ENCODE measurements around the gene SLC30A3. TPM values are rescaled to one million over a fixed set of nuclear protein-coding genes. Genes with fewer than 3 reads are reported as not detected.
A peak's percentile ranks its signal among the peaks of the same experiment; 100 is the strongest.

The SLC30A3 gene
- total and polyA plus RNA-seq, 10 of the 15 experiments (the other 5 are each of a cell fraction or from before 2014, with no cell fraction given) = 0.23 TPM; not detected in 9

DNA sequence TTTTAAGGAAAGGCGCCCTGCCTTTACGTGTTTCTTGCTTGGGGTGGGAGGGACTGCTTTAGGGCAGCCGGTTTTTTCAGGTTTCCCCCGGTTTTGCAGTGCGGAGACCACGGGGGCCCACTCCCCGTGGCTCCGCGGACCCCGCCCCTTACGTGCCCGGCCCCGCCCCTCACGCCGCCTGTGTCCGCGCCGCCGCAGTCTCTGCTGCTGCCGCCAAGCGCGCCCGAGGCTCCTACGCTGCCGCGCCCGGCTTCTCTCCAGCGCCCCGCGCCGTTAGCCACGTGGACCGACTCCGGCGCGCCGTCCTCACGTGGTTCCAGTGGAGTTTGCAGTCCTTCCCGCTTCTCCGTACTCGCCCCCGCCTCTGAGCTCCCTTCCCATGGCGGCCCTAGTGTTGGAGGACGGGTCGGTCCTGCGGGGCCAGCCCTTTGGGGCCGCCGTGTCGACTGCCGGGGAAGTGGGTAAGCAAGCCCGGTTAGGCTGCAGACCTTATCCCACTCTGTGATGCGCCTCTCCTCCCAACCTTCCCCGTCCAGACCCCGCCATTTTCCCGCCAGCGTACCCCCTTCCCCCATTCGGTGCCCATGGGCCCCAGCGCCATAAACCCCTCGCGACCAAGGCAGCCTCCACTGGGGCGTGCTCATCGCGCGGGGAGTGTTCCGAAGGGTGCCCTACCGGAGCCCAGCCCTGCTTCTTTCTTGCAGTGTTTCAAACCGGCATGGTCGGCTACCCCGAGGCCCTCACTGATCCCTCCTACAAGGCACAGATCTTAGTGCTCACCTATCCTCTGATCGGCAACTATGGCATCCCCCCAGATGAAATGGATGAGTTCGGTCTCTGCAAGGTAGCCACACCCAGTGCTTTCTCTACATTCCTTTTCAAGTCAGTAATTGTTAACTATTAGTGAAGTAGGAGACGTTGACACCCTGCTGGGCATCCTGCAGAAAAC, 45.4 kb downstream of the SLC30A3 start, which contains the start of gene CAD (continued):
- TF ChIP-seq ZNF622 (IDR thresholded peaks at IDR 0.05) = no peak
- peak; percentile 17; the same call in 1 of the 2 replicates for TF ChIP-seq ZBED1 (IDR thresholded peaks at IDR 0.05; ENCODE audit: borderline replicate concordance)
- no peak for TF ChIP-seq EZH2 (IDR thresholded peaks at IDR 0.05; ENCODE audit: borderline replicate concordance, control insufficient read depth, low read depth, low read length)
- TF ChIP-seq ASH2L (IDR thresholded peaks at IDR 0.05; ENCODE audit: borderline replicate concordance, low read depth) = no peak
- peak; percentile 87 for TF ChIP-seq POLR2AphosphoS2 (IDR thresholded peaks at IDR 0.05; ENCODE audit: low read depth, low read length)
- peak; percentile 81 for TF ChIP-seq YY1 (IDR thresholded peaks at IDR 0.05; ENCODE audit: low read depth, low read length)
- no peak for TF ChIP-seq TCF12 (IDR thresholded peaks at IDR 0.05; ENCODE audit: low read depth, low read length)
- TF ChIP-seq HDGF (IDR thresholded peaks at IDR 0.05) = peak; percentile 34; the same call in 1 of the 2 replicates
- TF ChIP-seq CBX3 (IDR thresholded peaks at IDR 0.05; ENCODE audit: borderline replicate concordance, low read depth) = no peak
- TF ChIP-seq BHLHE40 (IDR thresholded peaks at IDR 0.05; ENCODE audit: borderline replicate concordance in 1 of 2, low read depth in 2 of 2, low read length in 1 of 2) = peak; percentile 40 to 83; a peak in 3 of 4 replicates
- TF ChIP-seq TCF3 (IDR thresholded peaks at IDR 0.05; ENCODE audit: borderline replicate concordance, insufficient read depth, low read depth, low read length) = no peak
- TF ChIP-seq IKZF2 (IDR thresholded peaks at IDR 0.05) = no peak
- peak; percentile 62 for TF ChIP-seq BCL3 (IDR thresholded peaks at IDR 0.05; ENCODE audit: borderline replicate concordance, insufficient read depth, low read depth, low read length, poor library complexity, severe bottlenecking)
- no peak for TF ChIP-seq RUNX3 (IDR thresholded peaks at IDR 0.05; ENCODE audit: low read length)
- no peak for TF ChIP-seq SREBF1 (IDR thresholded peaks at IDR 0.05; ENCODE audit: low read length)
- peak; percentile 91 for TF ChIP-seq POLR2A (IDR thresholded peaks at IDR 0.05; ENCODE audit: low read depth, low read length)
- TF ChIP-seq ZNF217 (IDR thresholded peaks at IDR 0.05) = no peak
- no peak for TF ChIP-seq NR2C2 (IDR thresholded peaks at IDR 0.05; ENCODE audit: borderline replicate concordance, control insufficient read depth, insufficient read length, low read depth)
- TF ChIP-seq CUX1 (IDR thresholded peaks at IDR 0.05; ENCODE audit: insufficient replicate concordance, low read depth, low read length) = no peak
- peak; percentile 23; the same call in 1 of the 2 replicates for TF ChIP-seq BACH1 (IDR thresholded peaks at IDR 0.05; ENCODE audit: borderline replicate concordance)
- peak; percentile 86 for TF ChIP-seq MYC (IDR thresholded peaks at IDR 0.05; ENCODE audit: insufficient read depth, insufficient read length, insufficient replicate concordance, low read length, severe bottlenecking)
- TF ChIP-seq CHD2 (IDR thresholded peaks at IDR 0.05; ENCODE audit: borderline replicate concordance, low read depth, low read length) = peak; percentile 25; the same call in 1 of the 2 replicates

Measured in GM12878 (cell line).